Measurements from ENCODE around the gene CDH23. TPM values are rescaled to one million over a fixed set of nuclear protein-coding genes. Genes with fewer than 3 reads are reported as not detected.

Gene CDH23
- total and polyA plus RNA-seq, 2 of the 8 experiments (the other 6 are each of a cell fraction or from before 2014, with no cell fraction given) = 1.9 to 4.9 TPM

GRCh38 chr10:71390461-71390835, 6.3 kb upstream of the CDH23 start:
- H3K36me3 ChIP-seq (ENCODE audit: control insufficient read depth in 2 of 4, insufficient read depth in 4 of 4, low read length in 3 of 4) = no peaks in the 10 kb centered on the region
- H2AK5ac ChIP-seq (ENCODE audit: low read depth, low read length) = no peak overlapping the region
- peaks cover 0 to 12% (median 7%) of the 10 kb centered on the region in 4 experiments; a peak in 4 of 7 replicates for H3K27me3 ChIP-seq (replicated peaks in 1 of 4; ENCODE audit: control insufficient read depth in 3 of 4, extremely low read depth in 1 of 4, insufficient read depth in 3 of 4, low read length in 3 of 4)
- TF ChIP-seq RXRA (IDR thresholded peaks at IDR 0.05; ENCODE audit: insufficient read depth, low read depth, low read length) (no peak), PHF8 (conservative IDR thresholded peaks at IDR 0.05; ENCODE audit: low read depth, low read length) (no peak), SP2 (IDR thresholded peaks at IDR 0.05; ENCODE audit: low read length) (no peak), NRF1 (IDR thresholded peaks at IDR 0.05; ENCODE audit: low read depth, low read length) (no peak), GABPA (IDR thresholded peaks at IDR 0.05; ENCODE audit: borderline replicate concordance, insufficient read depth, low read length) (no peak), E2F6 (IDR thresholded peaks at IDR 0.05) (no peak), TCF12 (IDR thresholded peaks at IDR 0.05; ENCODE audit: low read depth, low read length) (no peak), KDM1A (IDR thresholded peaks at IDR 0.05; ENCODE audit: borderline replicate concordance, low read length) (no peak), BRCA1 (IDR thresholded peaks at IDR 0.05; ENCODE audit: low read depth, low read length) (no peak), HDAC6 (IDR thresholded peaks at IDR 0.05; ENCODE audit: low read depth, low read length) (no peak)
- TF ChIP-seq, protein P1, sequence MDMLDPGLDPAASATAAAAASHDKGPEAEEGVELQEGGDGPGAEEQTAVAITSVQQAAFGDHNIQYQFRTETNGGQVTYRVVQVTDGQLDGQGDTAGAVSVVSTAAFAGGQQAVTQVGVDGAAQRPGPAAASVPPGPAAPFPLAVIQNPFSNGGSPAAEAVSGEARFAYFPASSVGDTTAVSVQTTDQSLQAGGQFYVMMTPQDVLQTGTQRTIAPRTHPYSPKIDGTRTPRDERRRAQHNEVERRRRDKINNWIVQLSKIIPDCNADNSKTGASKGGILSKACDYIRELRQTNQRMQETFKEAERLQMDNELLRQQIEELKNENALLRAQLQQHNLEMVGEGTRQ (IDR thresholded peaks at IDR 0.05; ENCODE audit: low read length) = no peak
- H3K79me2 ChIP-seq (ENCODE audit: control insufficient read depth in 1 of 2, insufficient read depth in 2 of 2, low read length in 2 of 2) = no peaks in the 10 kb centered on the region
- H3K9me3 ChIP-seq (ENCODE audit: insufficient read depth in 2 of 2, low read depth in 1 of 2, low read length in 1 of 2) = no peaks in the 10 kb centered on the region
- no peak overlapping the region for H3K4me3 ChIP-seq (ENCODE audit: extremely low read depth in 1 of 4, insufficient read depth in 2 of 4, low read depth in 3 of 4, low read length in 4 of 4)
- no peak overlapping the region for H3K4ac ChIP-seq (replicated peaks; ENCODE audit: insufficient read length, low read depth, low read length)
- no peak overlapping the region for H3K9ac ChIP-seq (replicated peaks in 1 of 4; ENCODE audit: extremely low read depth in 1 of 4, low read depth in 3 of 4, low read length in 3 of 4)
- no peak overlapping the region for H4K5ac ChIP-seq (ENCODE audit: insufficient read length, low read depth, low read length)
- H4K8ac ChIP-seq (ENCODE audit: extremely low read depth, insufficient read depth, low read length) = no peak overlapping the region
- no peak overlapping the region for H2BK12ac ChIP-seq (ENCODE audit: low read depth, low read length)
- H3K4me2 ChIP-seq (ENCODE audit: insufficient read depth in 1 of 2, low read depth in 2 of 2, low read length in 2 of 2) = no peak overlapping the region
- no peaks in the 10 kb centered on the region for H4K20me1 ChIP-seq (replicated peaks in 1 of 2; ENCODE audit: control insufficient read depth in 1 of 2, insufficient read depth in 2 of 2, low read length in 2 of 2)
- FAIRE-seq = no peak
- H3K4me1 ChIP-seq (replicated peaks in 1 of 4; ENCODE audit: control insufficient read depth in 3 of 4, insufficient read depth in 4 of 4, low read length in 3 of 4) = peaks cover 0 to 3% (median 0%) of the 10 kb centered on the region in 4 experiments; a peak in 1 of 7 replicates
- H3K23ac ChIP-seq (ENCODE audit: insufficient read length) = no peak overlapping the region
- H3K56ac ChIP-seq (replicated peaks; ENCODE audit: insufficient read length, low read depth, low read length) = no peak overlapping the region
- H3K79me1 ChIP-seq (ENCODE audit: low read depth, low read length) = no peaks in the 10 kb centered on the region
- no peak overlapping the region for H2BK20ac ChIP-seq (ENCODE audit: low read length)
- H2AFZ ChIP-seq (ENCODE audit: low read length) = no peak overlapping the region
- no peak overlapping the region for H3K18ac ChIP-seq (ENCODE audit: extremely low read depth, low read length)
- POLR2A ChIA-PET (ENCODE audit: partially characterized antibody) = interaction anchor here (0.7 kb wide), 1 partner anchor 13 kb away, joined by 3 read pairs; no protein-coding TSS in a partner anchor
- no peak overlapping the region for H2BK120ac ChIP-seq (replicated peaks; ENCODE audit: low read depth, low read length)
- CTCF ChIA-PET (ENCODE audit: partially characterized antibody) = interaction anchor here (1.1 to 3.9 kb wide), 16 partner anchors 9 to 317 kb away, joined by 3 to 21 read pairs (median 4); partner anchors contain the start of gene SLC29A3
- H2BK5ac ChIP-seq (ENCODE audit: low read depth, low read length) = no peak overlapping the region
- H3K14ac ChIP-seq (ENCODE audit: insufficient read length) = no peak overlapping the region
- no peak overlapping the region for H4K91ac ChIP-seq (replicated peaks; ENCODE audit: insufficient read length, low read length)
- no peak for DNase-seq (ENCODE audit: low read depth in 1 of 2, low spot score in 2 of 2)
- H3K27ac ChIP-seq (ENCODE audit: low read depth, low read length) = no peak overlapping the region
- H3K23me2 ChIP-seq (ENCODE audit: low read depth, low read length) = no peaks in the 10 kb centered on the region
- 81% methylated on average over 10 of the region's 10 CpGs; no CpG with 5 or more reads in 1 of the 2 experiments for WGBS, 2 experiments (ENCODE audit: extremely low coverage in 1 of 2, insufficient coverage in 1 of 2, insufficient read length in 1 of 2, insufficient replicate concordance in 2 of 2, low coverage in 1 of 2, low lambda C conversion rate in 2 of 2, missing lambda C conversion rate in 1 of 2)
- H2BK15ac ChIP-seq (ENCODE audit: low read length) = no peak overlapping the region
